ENCODE measurements around the gene TMTC1.

DNA sequence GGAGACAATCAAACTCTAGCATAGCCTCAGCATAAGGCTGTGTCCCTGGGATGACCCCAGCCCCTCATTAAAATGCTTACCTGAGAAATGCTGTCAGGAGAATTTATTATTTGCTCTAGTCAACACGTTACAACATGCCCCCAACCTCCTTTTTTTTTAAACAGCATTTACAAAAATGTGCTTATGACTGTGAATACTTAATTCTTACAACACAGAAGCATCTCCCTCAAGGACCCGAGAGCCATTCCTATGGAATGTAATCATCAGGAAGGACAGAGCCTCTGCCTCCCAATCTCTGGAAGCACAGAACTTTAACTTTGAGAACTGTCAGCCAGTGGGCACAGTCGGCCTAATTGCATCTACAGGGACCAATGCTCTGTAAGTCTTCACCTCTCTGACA, 149.7 kb downstream of the TMTC1 start:
- TF ChIP-seq, protein P1, sequence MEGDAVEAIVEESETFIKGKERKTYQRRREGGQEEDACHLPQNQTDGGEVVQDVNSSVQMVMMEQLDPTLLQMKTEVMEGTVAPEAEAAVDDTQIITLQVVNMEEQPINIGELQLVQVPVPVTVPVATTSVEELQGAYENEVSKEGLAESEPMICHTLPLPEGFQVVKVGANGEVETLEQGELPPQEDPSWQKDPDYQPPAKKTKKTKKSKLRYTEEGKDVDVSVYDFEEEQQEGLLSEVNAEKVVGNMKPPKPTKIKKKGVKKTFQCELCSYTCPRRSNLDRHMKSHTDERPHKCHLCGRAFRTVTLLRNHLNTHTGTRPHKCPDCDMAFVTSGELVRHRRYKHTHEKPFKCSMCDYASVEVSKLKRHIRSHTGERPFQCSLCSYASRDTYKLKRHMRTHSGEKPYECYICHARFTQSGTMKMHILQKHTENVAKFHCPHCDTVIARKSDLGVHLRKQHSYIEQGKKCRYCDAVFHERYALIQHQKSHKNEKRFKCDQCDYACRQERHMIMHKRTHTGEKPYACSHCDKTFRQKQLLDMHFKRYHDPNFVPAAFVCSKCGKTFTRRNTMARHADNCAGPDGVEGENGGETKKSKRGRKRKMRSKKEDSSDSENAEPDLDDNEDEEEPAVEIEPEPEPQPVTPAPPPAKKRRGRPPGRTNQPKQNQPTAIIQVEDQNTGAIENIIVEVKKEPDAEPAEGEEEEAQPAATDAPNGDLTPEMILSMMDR (IDR thresholded peaks at IDR 0.05): no peak
- TF ChIP-seq POLR2AphosphoS5 (IDR thresholded peaks at IDR 0.05; ENCODE audit: low read depth, low read length) (no peak), YY1 (IDR thresholded peaks at IDR 0.05; ENCODE audit: low read depth) (no peak), RCOR1 (IDR thresholded peaks at IDR 0.05; ENCODE audit: low read length) (no peak), EZH2phosphoT487 (IDR thresholded peaks at IDR 0.05; ENCODE audit: borderline replicate concordance, low read depth) (no peak)
- TF ChIP-seq, protein P2, sequence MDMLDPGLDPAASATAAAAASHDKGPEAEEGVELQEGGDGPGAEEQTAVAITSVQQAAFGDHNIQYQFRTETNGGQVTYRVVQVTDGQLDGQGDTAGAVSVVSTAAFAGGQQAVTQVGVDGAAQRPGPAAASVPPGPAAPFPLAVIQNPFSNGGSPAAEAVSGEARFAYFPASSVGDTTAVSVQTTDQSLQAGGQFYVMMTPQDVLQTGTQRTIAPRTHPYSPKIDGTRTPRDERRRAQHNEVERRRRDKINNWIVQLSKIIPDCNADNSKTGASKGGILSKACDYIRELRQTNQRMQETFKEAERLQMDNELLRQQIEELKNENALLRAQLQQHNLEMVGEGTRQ (IDR thresholded peaks at IDR 0.05; ENCODE audit: borderline replicate concordance, low read depth, low read length): no peak
